Rectal smooth muscle tissue (tissue), 1 donor: ENCODE results near the gene BRCC3.

ENCODE experiments used
- H3K27ac ChIP-seq: one replicate; pipeline ENCODE4 v1.7.0; 2013; ENCODE audit warnings: low read depth, low read length, inconsistent platforms
- H3K27me3 ChIP-seq: one replicate; pipeline ENCODE4 v1.7.0; 2013; ENCODE audit warnings: low read length; ENCODE audit not compliant: control insufficient read depth, insufficient read depth
- H3K36me3 ChIP-seq: one replicate; pipeline ENCODE4 v1.7.0; 2013; ENCODE audit warnings: low read length; ENCODE audit not compliant: control insufficient read depth, insufficient read depth
- H3K4me1 ChIP-seq: one replicate; pipeline ENCODE4 v1.7.0; 2013; ENCODE audit warnings: low read length; ENCODE audit not compliant: control insufficient read depth, insufficient read depth
- H3K4me3 ChIP-seq: one replicate; pipeline ENCODE4 v1.7.0; 2013; ENCODE audit warnings: low read length
- H3K9ac ChIP-seq: one replicate; pipeline ENCODE4 v1.7.0; 2013; ENCODE audit warnings: low read length

The BRCC3 gene

DNA sequence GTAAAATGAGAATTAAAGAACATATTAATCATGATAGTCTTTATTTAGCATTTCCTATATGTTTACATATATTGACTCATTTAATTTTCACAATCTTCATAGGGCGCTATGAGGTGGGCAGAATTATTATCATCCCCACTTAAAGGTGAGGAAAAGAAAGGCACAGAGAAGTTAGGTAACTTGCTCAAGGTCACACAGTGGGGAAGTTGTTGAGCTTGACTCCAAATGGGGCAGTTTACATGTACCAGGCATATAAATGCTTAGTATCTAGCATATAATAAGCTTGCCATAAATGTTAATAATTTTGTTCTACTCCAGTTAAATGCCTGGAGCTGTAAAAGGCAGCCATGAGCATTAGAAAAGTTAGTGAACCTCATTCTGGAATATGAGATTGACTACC is 1.9 kb upstream of the BRCC3 start:
- Histone ChIP-seq H3K9ac (no peak overlapping the region), H3K4me1 (no peaks in the 10 kb centered on the region), H3K4me3 (no peak overlapping the region), H3K27ac (no peak overlapping the region), H3K36me3 (no peaks in the 10 kb centered on the region), H3K27me3 (no peaks in the 10 kb centered on the region)

DNA sequence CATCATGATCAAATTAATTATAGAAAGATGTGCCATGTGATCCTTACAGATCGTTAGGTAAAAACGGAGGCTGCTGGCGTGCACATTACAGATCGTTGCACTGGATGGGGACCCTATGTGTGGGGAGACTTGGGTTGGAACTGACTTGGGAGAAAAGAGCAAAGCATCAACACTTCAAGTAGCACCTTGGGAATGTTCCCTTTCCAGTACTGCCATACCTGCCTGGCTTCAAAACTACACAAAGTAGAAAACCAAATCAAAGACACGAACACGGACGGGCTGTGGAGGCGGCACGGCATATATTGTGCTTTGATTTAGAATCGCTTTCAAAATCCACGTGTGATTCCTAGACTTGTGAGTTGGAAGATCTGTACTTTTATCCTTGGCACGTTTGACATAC is 1.3 kb upstream of the BRCC3 start:
- peak overlapping the region; percentile 67 for H3K4me3 ChIP-seq
- H3K27ac ChIP-seq = peak overlapping the region; percentile 76
- no peaks in the 10 kb centered on the region for H3K36me3 ChIP-seq
- no peaks in the 10 kb centered on the region for H3K27me3 ChIP-seq
- no peaks in the 10 kb centered on the region for H3K4me1 ChIP-seq
- H3K9ac ChIP-seq = no peak overlapping the region

DNA sequence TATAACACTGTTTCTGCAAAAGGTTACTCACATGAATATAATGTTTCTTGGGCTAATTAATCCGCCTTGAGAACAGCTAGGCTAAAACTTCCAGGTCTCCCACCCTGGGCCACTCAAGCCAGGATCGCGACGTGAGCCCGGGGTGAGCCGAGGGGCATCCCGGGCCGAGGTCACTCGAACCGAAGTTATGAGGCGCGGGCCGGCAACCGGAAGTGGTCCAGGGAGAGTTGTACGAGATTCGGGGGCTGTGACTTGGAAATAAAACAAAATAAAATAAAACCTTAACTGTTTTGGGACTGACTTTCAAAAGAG is 689 bp upstream of the BRCC3 start:
- no peaks in the 10 kb centered on the region for H3K27me3 ChIP-seq
- H3K36me3 ChIP-seq = no peaks in the 10 kb centered on the region
- no peaks in the 10 kb centered on the region for H3K4me1 ChIP-seq
- peak overlapping the region; percentile 49 for H3K9ac ChIP-seq
- H3K27ac ChIP-seq = peak overlapping the region; percentile 76
- peak overlapping the region; percentile 67 for H3K4me3 ChIP-seq

DNA sequence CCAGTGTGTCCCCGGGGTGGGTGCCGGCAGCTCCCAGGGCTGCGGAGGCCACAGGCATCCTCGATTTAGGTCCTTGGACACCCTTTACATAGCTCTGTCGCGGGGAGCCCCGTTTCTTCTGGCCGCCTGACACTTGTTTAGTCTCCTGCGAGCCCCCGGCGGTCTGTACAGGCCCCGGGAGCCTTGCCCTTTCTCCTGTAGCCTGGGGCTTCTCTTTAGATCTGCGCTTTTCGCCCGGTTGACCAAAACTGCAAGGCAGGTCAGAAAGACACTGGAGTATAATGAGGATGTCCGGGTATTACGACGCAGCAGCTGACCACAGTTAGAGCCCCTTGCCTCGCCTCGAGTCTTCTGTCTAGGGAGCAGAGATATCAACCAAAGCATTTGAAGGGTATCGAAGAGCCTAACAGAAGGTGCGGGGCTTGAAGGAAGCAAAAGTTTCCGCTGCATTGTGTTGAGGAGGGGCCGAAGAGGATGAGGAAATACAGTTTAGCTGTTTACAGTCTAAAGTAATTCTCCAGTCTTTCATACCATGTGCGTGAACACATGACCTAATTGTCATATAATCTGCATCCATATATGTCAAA is 479 bp downstream of the BRCC3 start:
- Histone ChIP-seq H3K36me3 (no peaks in the 10 kb centered on the region), H3K27me3 (no peaks in the 10 kb centered on the region), H3K4me3 (peak overlapping the region; percentile 56), H3K9ac (peak overlapping the region; percentile 58), H3K27ac (peak overlapping the region; percentile 11), H3K4me1 (no peaks in the 10 kb centered on the region)

DNA sequence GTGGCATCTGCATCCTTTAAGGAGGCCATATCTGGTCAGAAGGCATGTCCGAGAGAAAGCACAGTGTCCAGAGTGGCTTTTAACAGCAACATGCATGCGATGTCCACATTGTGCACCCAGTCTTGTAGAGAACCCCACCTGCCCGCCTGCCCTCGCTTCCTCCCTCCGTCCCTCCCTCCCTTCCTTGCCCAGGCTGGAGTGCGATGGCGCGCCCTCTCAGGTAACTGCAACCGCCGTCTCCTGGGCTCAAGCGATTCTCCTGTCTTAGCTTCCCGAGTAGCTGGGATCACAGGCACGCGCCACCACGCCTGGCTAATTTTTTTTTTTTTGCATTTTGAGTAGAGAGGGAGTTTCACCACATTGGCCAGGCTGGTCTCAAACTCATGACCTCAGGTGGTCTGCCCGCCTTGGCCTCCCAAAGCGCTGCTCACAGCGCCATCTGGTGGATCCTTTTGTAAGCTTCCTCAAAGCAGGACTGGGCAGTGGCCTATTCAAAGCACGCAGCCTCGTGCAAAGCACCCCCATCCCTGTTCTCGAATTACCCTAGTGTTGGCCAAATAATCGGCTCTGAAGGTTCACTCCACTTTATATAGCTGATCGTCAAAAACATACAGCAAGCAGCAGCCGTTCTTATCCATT is 15.0 kb downstream of the BRCC3 start:
- no peak overlapping the region for H3K9ac ChIP-seq
- no peaks in the 10 kb centered on the region for H3K27me3 ChIP-seq
- no peak overlapping the region for H3K27ac ChIP-seq
- no peak overlapping the region for H3K4me3 ChIP-seq
- H3K4me1 ChIP-seq = no peaks in the 10 kb centered on the region
- no peaks in the 10 kb centered on the region for H3K36me3 ChIP-seq

DNA sequence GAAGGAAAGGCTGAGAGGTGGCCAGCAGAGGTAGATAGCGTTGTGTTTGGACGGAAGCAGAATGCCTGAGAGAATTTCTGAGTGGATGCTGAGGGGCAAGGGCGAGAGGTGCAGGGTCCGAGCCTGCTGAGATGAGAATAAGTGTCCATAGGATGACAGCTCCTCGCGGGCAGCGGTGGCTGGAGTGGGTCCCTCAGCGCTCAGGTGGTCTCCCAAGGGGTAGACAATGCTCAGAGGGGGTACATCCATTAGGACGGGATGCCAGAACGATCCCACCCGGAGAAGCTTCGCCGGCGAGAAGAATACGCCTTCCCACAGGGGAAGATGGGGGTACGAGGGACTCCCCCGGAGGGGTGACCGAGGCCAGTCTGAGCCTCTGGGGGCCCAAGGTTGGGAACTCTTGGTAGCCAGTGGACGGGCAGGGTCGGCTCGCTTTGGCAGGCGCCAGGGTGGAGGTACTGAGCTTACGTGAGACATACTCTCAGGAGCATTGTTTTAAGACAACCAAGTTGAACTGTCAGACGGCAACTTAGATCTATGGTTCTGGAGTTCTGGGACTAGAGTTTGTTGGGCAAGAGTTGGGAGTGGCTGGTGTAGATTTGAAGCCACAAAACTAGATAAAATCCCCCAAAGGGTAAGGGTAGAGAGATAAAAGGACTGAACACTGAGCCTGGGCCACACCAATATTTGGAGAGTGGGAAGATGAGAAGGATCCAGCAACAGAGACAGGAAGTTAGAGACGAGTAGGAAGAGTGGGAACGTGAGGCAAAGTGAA is 15.8 kb downstream of the BRCC3 start:
- Histone ChIP-seq H3K27me3 (no peaks in the 10 kb centered on the region), H3K27ac (no peak overlapping the region), H3K9ac (no peak overlapping the region), H3K36me3 (no peaks in the 10 kb centered on the region), H3K4me3 (no peak overlapping the region), H3K4me1 (no peaks in the 10 kb centered on the region)

DNA sequence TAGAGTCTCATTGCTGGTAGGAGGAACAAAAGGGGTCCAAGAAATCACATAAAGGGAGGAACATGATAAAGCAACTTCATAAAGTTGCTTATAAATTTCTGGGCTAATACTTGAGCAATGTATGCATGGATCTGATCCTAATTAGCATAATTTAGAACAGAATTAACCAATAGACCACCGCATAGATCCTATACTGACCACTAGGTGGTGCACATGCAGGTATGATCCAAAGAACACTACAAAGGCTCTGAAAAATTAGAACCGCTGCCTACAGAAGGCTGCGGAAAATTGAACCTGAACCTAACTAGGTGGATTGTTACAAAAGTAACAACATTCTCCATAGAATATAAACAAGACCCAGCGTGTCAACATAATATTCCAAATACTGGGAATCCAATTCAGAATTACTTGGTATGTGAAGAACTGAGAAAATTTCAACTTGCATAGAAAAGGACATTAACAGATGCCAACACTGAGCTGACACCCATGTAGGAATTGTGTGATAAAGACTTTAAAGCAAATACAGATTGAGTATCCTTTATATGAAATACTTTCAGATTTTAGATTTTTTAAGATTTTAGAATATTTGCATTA is 23.3 kb downstream of the BRCC3 start:
- Histone ChIP-seq H3K4me3 (no peak overlapping the region), H3K27ac (no peak overlapping the region), H3K27me3 (no peaks in the 10 kb centered on the region), H3K4me1 (no peaks in the 10 kb centered on the region), H3K9ac (no peak overlapping the region), H3K36me3 (no peaks in the 10 kb centered on the region)

DNA sequence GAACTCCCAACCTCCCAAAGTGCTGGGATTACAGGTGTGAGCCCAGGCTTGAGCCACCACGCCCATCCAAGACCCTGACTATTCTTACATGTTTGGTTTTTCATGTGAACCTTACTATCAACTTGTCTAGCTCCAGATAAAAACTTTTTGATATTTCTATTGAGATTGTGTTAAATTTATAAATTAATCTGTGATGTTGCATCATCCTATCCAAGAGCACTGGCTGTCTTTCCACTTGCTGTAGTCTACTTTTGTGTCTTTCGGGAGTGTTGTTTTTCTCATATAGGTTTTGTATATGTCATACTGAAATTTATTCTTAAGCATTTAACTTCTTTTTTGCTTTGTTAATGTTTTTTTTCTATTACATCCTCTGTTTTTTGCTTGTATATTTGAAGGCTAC is 34.6 kb downstream of the BRCC3 start:
- no peaks in the 10 kb centered on the region for H3K36me3 ChIP-seq
- H3K9ac ChIP-seq = no peak overlapping the region
- H3K27ac ChIP-seq = no peak overlapping the region
- no peaks in the 10 kb centered on the region for H3K27me3 ChIP-seq
- H3K4me3 ChIP-seq = no peak overlapping the region
- no peaks in the 10 kb centered on the region for H3K4me1 ChIP-seq

DNA sequence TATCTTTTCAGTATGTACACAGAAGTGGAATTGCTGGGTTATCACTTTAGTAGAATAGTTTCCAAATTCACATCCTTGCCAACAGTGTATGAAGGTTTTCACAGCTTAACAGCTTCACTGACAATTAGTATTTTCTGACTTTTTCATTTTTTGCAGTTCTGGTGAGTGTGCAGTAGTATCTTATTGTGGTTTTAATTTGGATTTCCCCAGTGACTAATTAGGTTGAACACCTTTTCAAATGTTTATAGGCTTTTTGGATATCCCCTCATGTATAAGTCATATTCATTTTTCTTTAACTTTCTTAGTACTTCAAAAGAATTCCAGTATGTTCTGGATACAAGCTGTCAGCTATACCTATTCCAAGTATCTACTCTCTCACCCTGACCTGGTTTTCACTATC is 37.1 kb downstream of the BRCC3 start:
- no peak overlapping the region for H3K27ac ChIP-seq
- no peaks in the 10 kb centered on the region for H3K27me3 ChIP-seq
- H3K36me3 ChIP-seq = no peaks in the 10 kb centered on the region
- no peak overlapping the region for H3K9ac ChIP-seq
- H3K4me1 ChIP-seq = no peaks in the 10 kb centered on the region
- H3K4me3 ChIP-seq = no peak overlapping the region

DNA sequence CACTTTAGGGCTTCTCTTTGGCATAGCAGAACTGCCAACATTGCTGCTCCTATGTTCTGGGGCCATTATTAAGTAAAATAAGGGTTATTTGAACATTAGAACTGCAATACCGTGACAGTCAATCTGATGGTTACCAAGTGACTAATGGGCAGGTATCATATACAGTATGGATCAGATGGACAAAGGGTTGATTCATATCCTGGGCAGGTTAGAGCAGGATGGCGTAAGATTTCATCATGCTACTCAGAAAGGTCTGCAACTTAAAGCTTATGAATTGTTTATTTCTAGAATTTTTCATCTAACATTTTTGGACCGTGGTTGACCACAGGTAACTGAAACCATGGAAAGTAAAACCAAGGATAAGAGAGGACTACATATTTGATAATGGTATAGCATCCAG is 40.9 kb downstream of the BRCC3 start:
- Histone ChIP-seq H3K27me3 (no peaks in the 10 kb centered on the region), H3K4me1 (no peaks in the 10 kb centered on the region), H3K9ac (no peak overlapping the region)

DNA sequence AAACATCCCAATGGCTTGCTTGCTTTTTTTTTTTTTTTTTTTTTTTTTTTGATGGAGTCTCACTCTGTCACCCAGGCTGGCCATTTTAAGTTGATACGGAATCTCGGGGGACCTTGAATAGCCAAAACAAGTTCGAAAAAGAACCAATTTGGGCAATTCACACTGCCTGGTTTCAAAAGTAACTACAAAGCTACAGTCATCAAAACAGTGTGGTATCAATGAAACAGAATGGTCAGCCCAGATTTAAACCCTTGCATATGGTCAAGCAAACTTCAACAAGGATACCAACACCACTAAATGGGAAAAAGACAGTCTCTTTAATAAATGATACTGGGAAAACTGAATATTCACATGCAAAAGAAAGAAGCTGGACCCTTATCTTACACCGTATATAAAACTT is 41.8 kb downstream of the BRCC3 start:
- Histone ChIP-seq H3K27ac (no peak overlapping the region), H3K9ac (no peak overlapping the region), H3K36me3 (no peaks in the 10 kb centered on the region), H3K27me3 (no peaks in the 10 kb centered on the region), H3K4me1 (no peaks in the 10 kb centered on the region), H3K4me3 (no peak overlapping the region)

More for the DNA sequence above, 40.9 kb downstream of the BRCC3 start:
- H3K36me3 ChIP-seq = no peaks in the 10 kb centered on the region
- H3K27ac ChIP-seq = no peak overlapping the region
- no peak overlapping the region for H3K4me3 ChIP-seq

DNA sequence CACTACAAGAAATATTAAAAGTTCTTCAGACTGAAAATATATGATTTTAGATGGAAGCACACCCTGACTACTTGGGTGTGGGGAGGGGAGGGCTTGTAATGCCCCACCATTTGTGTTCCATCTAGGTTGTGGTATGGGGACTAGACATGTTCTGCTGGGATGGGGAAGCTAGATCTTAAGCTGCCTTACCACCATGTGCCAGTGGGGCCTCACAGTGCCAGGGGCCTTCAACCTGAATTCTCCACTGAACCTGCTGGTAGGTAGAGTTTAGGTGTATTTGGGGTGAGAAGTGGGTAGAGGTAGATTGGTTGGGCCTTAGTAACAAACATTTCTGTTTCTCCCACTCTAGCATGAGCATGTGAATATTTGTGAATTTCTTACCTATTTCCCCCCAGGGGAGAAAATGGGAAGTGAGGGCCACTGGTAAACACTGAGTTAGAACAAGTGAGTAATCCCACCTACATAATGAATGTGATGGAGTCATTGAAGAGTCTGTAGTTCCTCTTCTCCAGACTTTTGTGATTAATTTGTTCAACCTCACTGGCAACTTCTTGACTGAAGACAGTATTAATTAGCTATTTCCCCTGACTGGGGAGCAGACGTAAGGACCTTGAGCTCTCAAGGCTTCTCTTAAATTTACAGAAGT is 44.0 kb downstream of the BRCC3 start:
- no peak overlapping the region for H3K4me3 ChIP-seq
- no peaks in the 10 kb centered on the region for H3K36me3 ChIP-seq
- H3K9ac ChIP-seq = no peak overlapping the region
- H3K27ac ChIP-seq = no peak overlapping the region
- no peaks in the 10 kb centered on the region for H3K27me3 ChIP-seq
- no peaks in the 10 kb centered on the region for H3K4me1 ChIP-seq
